Measurements from ENCODE around the gene B9D2.

Gene B9D2

DNA sequence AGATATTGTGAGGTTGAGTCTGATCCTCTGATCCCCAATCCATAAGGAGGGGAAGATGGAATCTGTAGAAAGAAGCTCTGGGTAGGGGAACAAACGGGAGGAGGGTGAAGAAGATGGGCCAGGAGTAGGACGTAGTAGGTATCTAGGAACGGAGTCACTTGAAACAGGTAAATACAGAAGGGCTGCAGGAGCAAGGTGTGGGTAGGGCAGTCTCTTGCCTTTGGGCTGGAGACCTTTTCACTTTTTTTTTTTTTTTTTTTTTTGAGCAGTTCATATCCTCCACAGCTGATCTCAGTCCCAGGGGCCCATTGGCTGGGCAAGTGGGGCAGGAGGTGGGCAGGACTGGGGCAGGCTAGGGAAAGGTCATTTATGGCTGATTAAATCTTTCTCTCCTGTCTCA is 35.1 kb upstream of the B9D2 start:
- no peak for DNase-seq (ENCODE audit: low read depth in 2 of 2)
- TF ChIP-seq, protein P1, sequence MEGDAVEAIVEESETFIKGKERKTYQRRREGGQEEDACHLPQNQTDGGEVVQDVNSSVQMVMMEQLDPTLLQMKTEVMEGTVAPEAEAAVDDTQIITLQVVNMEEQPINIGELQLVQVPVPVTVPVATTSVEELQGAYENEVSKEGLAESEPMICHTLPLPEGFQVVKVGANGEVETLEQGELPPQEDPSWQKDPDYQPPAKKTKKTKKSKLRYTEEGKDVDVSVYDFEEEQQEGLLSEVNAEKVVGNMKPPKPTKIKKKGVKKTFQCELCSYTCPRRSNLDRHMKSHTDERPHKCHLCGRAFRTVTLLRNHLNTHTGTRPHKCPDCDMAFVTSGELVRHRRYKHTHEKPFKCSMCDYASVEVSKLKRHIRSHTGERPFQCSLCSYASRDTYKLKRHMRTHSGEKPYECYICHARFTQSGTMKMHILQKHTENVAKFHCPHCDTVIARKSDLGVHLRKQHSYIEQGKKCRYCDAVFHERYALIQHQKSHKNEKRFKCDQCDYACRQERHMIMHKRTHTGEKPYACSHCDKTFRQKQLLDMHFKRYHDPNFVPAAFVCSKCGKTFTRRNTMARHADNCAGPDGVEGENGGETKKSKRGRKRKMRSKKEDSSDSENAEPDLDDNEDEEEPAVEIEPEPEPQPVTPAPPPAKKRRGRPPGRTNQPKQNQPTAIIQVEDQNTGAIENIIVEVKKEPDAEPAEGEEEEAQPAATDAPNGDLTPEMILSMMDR (IDR thresholded peaks at IDR 0.05; ENCODE audit: low read depth, low read length): no peak
- no peak overlapping the region for H3K4me3 ChIP-seq (replicated peaks in 1 of 2; ENCODE audit: low read depth in 2 of 2, low read length in 2 of 2)

- TF ChIP-seq, protein P1 (IDR thresholded peaks at IDR 0.05; ENCODE audit: low read depth, low read length): no peak
- peak overlapping the region; percentile 88 to 92 for H3K4me3 ChIP-seq (replicated peaks in 1 of 2; ENCODE audit: low read depth in 2 of 2, low read length in 2 of 2)
- DNase-seq (ENCODE audit: low read depth in 2 of 2): no peak
Measured at GRCh38 chr19:41398598-41398997, 34.6 kb upstream of the B9D2 start.

DNA sequence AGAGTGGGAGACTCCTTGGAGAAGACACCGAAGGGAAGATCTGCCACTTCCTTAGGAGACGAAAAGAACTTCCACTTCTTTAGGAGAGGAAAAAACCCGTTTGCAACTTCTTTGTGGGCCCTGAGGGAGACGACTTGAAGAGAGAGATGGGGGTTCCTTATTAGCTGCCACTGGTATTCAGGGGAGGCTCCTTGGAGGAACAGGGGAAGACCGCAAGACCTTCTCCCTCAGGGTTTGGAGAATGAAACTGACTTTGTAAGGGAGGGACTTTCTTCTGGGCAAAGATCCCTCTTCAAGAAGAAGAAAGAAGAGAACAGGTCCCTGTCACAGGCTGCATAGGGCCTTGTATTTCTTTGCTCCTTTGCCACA is 34.1 kb upstream of the B9D2 start:
- no peak for DNase-seq (ENCODE audit: low read depth in 2 of 2)
- TF ChIP-seq, protein P1 (IDR thresholded peaks at IDR 0.05; ENCODE audit: low read depth, low read length): no peak
- peak overlapping the region; percentile 88 to 92 for H3K4me3 ChIP-seq (replicated peaks in 1 of 2; ENCODE audit: low read depth in 2 of 2, low read length in 2 of 2)

- TF ChIP-seq, protein P1 (IDR thresholded peaks at IDR 0.05; ENCODE audit: low read depth, low read length): no peak
- H3K4me3 ChIP-seq (replicated peaks in 1 of 2; ENCODE audit: low read depth in 2 of 2, low read length in 2 of 2): peak within 1 kb of the TSS; percentile 88 to 92
- peak; percentile 100 for DNase-seq (ENCODE audit: low read depth in 2 of 2)
Measured at GRCh38 chr19:41397086-41398049, 33.4 kb upstream of the B9D2 start, which contains the start of the genes BCKDHA and EXOSC5. Gene BCKDHA (plus strand): TSS chr19:41397818. CDS start chr19:41397828, 10 bp downstream. Gene EXOSC5 (minus strand): TSS chr19:41397359. CDS start chr19:41397328, 31 bp downstream.

DNA sequence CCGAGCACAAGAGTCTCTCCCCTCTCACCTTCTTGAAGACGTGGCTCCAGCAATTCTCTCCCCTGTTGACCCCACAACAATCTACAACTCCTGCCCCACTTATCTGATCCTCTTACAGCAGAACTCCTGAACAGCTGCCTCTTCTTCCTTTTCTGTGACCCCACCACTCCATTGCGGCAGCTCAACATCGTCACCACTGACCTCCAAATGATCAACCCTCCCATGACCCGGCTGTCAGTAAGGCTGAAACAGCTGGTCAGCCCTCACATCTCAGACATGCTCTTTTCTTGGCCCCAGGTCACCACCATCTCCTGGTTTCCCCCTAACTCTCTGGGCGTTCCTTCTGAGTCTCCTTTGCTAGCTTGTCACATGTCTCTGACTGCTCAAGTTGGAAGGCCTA is 31.4 kb upstream of the B9D2 start:
- TF ChIP-seq, protein P1 (IDR thresholded peaks at IDR 0.05; ENCODE audit: low read depth, low read length): no peak
- DNase-seq (ENCODE audit: low read depth in 2 of 2): no peak

DNA sequence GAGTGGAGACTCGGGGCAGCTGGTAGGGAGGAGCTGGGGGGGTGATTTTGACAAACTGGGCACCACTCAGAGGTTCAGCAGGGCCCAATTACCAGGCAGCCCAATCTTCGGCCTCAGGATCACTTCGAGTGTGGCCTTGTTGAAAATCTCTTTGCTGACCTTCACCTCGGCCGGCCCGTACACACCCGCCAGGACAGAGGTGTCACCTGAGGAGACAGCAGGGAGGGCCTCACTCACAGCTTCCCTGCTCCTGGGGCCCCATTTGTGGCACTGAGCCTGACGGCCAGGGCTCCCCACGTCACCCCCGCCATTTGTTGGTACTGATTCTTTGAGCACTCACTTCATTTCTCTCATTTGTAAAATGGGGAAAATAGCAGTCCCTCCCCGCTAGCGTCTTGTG is 28.8 kb upstream of the B9D2 start:
- DNase-seq (ENCODE audit: low read depth in 2 of 2): no peak
- TF ChIP-seq, protein P1 (IDR thresholded peaks at IDR 0.05; ENCODE audit: low read depth, low read length): no peak

More for the DNA sequence above, 31.4 kb upstream of the B9D2 start:
- no peak overlapping the region for H3K4me3 ChIP-seq (replicated peaks in 1 of 2; ENCODE audit: low read depth in 2 of 2, low read length in 2 of 2)

More for the DNA sequence above, 28.8 kb upstream of the B9D2 start:
- H3K4me3 ChIP-seq (replicated peaks in 1 of 2; ENCODE audit: low read depth in 2 of 2, low read length in 2 of 2): no peak overlapping the region

Data from cardiac fibroblast (primary cell).